ENCODE measurements around the gene ARHGAP5.

The ARHGAP5 gene

GRCh38 chr14:32208490-32208889, 131.4 kb downstream of the ARHGAP5 start:
- no peak for DNase-seq (ENCODE audit: low spot score)
- TF ChIP-seq, protein P1, sequence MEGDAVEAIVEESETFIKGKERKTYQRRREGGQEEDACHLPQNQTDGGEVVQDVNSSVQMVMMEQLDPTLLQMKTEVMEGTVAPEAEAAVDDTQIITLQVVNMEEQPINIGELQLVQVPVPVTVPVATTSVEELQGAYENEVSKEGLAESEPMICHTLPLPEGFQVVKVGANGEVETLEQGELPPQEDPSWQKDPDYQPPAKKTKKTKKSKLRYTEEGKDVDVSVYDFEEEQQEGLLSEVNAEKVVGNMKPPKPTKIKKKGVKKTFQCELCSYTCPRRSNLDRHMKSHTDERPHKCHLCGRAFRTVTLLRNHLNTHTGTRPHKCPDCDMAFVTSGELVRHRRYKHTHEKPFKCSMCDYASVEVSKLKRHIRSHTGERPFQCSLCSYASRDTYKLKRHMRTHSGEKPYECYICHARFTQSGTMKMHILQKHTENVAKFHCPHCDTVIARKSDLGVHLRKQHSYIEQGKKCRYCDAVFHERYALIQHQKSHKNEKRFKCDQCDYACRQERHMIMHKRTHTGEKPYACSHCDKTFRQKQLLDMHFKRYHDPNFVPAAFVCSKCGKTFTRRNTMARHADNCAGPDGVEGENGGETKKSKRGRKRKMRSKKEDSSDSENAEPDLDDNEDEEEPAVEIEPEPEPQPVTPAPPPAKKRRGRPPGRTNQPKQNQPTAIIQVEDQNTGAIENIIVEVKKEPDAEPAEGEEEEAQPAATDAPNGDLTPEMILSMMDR (IDR thresholded peaks at IDR 0.05; ENCODE audit: extremely low read depth, insufficient read depth, missing control alignments) = no peak
- in situ Hi-C loops (cut with MboI; ENCODE audit: low pct_unique_long_range_greater_than_20kb, low sequenced_read_pairs, unreplicated experiment) = loop anchor here (25.0 kb wide), 1 partner anchor 121 kb away; the partner anchor contains the start of gene ARHGAP5
